Neutrophil (primary cell): ENCODE measurements around the gene PER3.

Source experiments
- H3K27ac ChIP-seq: fragments of 200-600 bp; sonication (generic); 2 replicates; pipeline ENCODE4 v1.5.1; 2016; ENCODE audit warnings: mild to moderate bottlenecking, moderate library complexity
- H3K27me3 ChIP-seq: fragments of 200-600 bp; sonication (generic); 2 replicates; pipeline ENCODE4 v1.6.0; 2016; ENCODE audit warnings: mild to moderate bottlenecking
- H3K36me3 ChIP-seq: fragments of 200-600 bp; sonication (generic); 2 replicates; pipeline ENCODE4 v1.5.1; 2017
- H3K4me1 ChIP-seq, 2 experiments: fragments of 200-600 bp in 1 of 2; sonication (generic) in 1 of 2; 1 replicate in 1 of 2; 2 replicates in 1 of 2; pipeline versions ENCODE4 v1.5.1 to v1.6.1; 2013 to 2016; ENCODE audit warnings: low read depth in 1 of 2, low read length in 1 of 2, mild to moderate bottlenecking in 1 of 2, moderate library complexity in 1 of 2; ENCODE audit not compliant: control insufficient read depth in 1 of 2, insufficient read depth in 1 of 2
- H3K4me3 ChIP-seq, 2 experiments: fragments of 200-600 bp in 1 of 2; sonication (generic) in 1 of 2; 1 replicate in 1 of 2; 2 replicates in 1 of 2; pipeline ENCODE4 v1.5.1; 2013 to 2016; ENCODE audit warnings: low read depth in 1 of 2, low read length in 1 of 2, mild to moderate bottlenecking in 1 of 2, moderate library complexity in 1 of 2
- H3K9me3 ChIP-seq: fragments of 200-600 bp; sonication (generic); 2 replicates; pipeline ENCODE4 v1.5.1; 2016
- CTCF ChIP-seq: fragments of 200-600 bp; sonication (generic); IDR thresholded peaks from 2 replicates; pipeline ENCODE4 v1.5.1; 2016; ENCODE audit warnings: antibody characterized with exemption

The PER3 gene

GRCh38 chr1:7778133-7778628, 5.9 kb upstream of the PER3 start:
- no peak overlapping the region for H3K4me3 ChIP-seq
- TF ChIP-seq CTCF, result no peak
- peaks cover 53% of the 10 kb centered on the region for H3K36me3 ChIP-seq
- no peaks in the 10 kb centered on the region for H3K27me3 ChIP-seq
- peaks cover 60 to 63% of the 10 kb centered on the region in 2 experiments for H3K4me1 ChIP-seq
- H3K27ac ChIP-seq, result no peak overlapping the region
- no peaks in the 10 kb centered on the region for H3K9me3 ChIP-seq

- peak overlapping the region in 1 of 2 experiments; percentile 63 for H3K4me3 ChIP-seq
- peaks cover 40% of the 10 kb centered on the region in 2 experiments for H3K4me1 ChIP-seq
- no peaks in the 10 kb centered on the region for H3K9me3 ChIP-seq
- no peak for TF ChIP-seq CTCF
- peaks cover 8% of the 10 kb centered on the region for H3K27me3 ChIP-seq
- H3K27ac ChIP-seq, result peak overlapping the region; percentile 82
- H3K36me3 ChIP-seq, result peaks cover 48% of the 10 kb centered on the region
Measured at GRCh38 chr1:7780976-7781375, 3.1 kb upstream of the PER3 start.

- H3K27ac ChIP-seq, result peak overlapping the region; percentile 82
- H3K4me3 ChIP-seq, result peak overlapping the region; percentile 45 to 63
- peaks cover 8% of the 10 kb centered on the region for H3K27me3 ChIP-seq
- H3K9me3 ChIP-seq, result no peaks in the 10 kb centered on the region
- H3K4me1 ChIP-seq, result peaks cover 36 to 41% of the 10 kb centered on the region in 2 experiments
- peaks cover 48% of the 10 kb centered on the region for H3K36me3 ChIP-seq
- no peak for TF ChIP-seq CTCF
Measured at GRCh38 chr1:7781501-7781900, 2.6 kb upstream of the PER3 start.

GRCh38 chr1:7781923-7782495, 2.1 kb upstream of the PER3 start:
- Histone ChIP-seq H3K27ac (peak overlapping the region; percentile 82), H3K9me3 (no peaks in the 10 kb centered on the region), H3K36me3 (peaks cover 43% of the 10 kb centered on the region), H3K27me3 (peaks cover 8% of the 10 kb centered on the region), H3K4me3 (peak overlapping the region; percentile 45 to 63), H3K4me1 (peaks cover 41 to 46% of the 10 kb centered on the region in 2 experiments)
- TF ChIP-seq CTCF, result no peak

- H3K4me3 ChIP-seq, result peak overlapping the region; percentile 50 to 63
- peaks cover 31% of the 10 kb centered on the region for H3K36me3 ChIP-seq
- peaks cover 44 to 53% of the 10 kb centered on the region in 2 experiments for H3K4me1 ChIP-seq
- peak overlapping the region; percentile 82 for H3K27ac ChIP-seq
- H3K27me3 ChIP-seq, result peaks cover 8% of the 10 kb centered on the region
- TF ChIP-seq CTCF, result no peak
- no peaks in the 10 kb centered on the region for H3K9me3 ChIP-seq
Measured at GRCh38 chr1:7783178-7783711, 846 bp upstream of the PER3 start.
